ENCODE data around the gene ATG101.

GRCh38 chr12:52043386-52044212 is 26.2 kb upstream of the ATG101 start:
- no peak for TF ChIP-seq POLR2AphosphoS5 (IDR thresholded peaks at IDR 0.05; ENCODE audit: low read depth, low read length)
- TF ChIP-seq TAF1 (IDR thresholded peaks at IDR 0.05; ENCODE audit: low read depth, low read length), result no peak
- TF ChIP-seq POLR2A (IDR thresholded peaks at IDR 0.05; ENCODE audit: low read depth, low read length), result no peak

Data from GM12891 (cell line).